ENCODE data around the gene RGS14.
A peak's percentile ranks its signal among the peaks of the same experiment; 100 is the strongest.

Gene RGS14, protein sequence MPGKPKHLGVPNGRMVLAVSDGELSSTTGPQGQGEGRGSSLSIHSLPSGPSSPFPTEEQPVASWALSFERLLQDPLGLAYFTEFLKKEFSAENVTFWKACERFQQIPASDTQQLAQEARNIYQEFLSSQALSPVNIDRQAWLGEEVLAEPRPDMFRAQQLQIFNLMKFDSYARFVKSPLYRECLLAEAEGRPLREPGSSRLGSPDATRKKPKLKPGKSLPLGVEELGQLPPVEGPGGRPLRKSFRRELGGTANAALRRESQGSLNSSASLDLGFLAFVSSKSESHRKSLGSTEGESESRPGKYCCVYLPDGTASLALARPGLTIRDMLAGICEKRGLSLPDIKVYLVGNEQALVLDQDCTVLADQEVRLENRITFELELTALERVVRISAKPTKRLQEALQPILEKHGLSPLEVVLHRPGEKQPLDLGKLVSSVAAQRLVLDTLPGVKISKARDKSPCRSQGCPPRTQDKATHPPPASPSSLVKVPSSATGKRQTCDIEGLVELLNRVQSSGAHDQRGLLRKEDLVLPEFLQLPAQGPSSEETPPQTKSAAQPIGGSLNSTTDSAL

DNA sequence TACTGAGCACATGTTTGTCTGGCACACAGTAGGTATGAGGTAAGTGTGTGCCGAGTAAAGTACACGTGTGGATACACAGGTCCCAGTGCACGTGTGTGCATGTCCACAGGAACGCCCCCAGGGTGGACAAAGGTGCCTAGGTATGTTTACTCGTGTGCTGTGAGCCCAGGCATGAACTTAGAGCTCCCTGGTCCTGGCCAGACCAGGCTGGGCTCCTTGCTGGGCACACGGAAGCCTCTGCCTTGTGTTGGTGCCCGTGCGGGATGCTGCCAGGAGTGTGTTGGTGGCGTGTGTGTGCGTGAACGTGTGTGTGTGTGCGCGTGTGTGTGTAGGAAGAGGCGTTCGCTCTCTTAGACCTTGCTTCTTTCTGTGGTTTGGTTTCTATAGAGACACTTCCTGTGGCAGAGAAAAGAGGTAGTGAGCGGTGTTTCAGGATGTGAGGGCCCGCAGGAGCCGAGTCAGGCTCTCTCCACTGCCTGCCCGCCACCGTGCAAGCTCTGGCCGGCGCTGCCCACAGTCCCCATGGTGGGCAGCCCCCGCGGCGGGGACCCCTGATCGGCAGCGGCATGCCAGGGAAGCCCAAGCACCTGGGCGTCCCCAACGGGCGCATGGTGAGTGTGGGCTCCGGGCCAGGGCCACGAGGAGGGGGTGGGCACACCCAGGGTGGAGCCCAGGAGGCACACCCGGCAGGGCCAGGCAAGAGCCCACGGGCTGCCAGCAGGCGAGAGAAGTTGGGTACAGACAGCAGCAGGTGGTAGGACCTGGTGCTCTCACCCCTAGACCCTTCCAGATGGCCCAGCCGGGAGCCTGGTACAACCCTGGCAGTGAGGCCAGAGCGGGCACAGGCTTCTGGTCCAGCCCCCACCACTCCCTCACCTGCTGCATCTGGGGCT lies at the start of gene RGS14:
TSS of gene RGS14 (plus strand) at position 466 of the 893 bp plus-strand sequence. CDS start at position 567, 101 bp downstream.
- peak; percentile 41 for DNase-seq (ENCODE audit: low read depth)

DNA sequence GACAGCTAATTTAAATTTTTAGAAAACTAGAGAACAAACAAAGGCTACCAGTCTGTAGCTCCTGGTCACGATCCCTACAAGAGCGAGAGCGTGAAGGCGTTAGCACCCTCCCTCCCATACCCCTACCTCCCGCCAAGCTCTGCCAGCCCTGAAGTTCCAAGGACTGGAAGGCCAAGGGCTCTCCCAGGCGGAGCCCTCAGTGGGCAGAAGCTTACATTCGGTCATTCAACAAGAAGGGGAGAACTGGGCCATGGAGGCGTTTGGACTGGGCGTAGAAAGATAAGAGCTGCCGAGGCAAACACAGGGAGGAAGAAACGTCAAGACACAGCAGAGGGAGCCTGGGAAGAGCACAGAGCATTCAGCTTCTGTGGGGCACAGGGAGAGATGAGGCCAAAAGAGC lies 49.0 kb upstream of the RGS14 start:
- DNase-seq (ENCODE audit: low read depth): no peak

DNA sequence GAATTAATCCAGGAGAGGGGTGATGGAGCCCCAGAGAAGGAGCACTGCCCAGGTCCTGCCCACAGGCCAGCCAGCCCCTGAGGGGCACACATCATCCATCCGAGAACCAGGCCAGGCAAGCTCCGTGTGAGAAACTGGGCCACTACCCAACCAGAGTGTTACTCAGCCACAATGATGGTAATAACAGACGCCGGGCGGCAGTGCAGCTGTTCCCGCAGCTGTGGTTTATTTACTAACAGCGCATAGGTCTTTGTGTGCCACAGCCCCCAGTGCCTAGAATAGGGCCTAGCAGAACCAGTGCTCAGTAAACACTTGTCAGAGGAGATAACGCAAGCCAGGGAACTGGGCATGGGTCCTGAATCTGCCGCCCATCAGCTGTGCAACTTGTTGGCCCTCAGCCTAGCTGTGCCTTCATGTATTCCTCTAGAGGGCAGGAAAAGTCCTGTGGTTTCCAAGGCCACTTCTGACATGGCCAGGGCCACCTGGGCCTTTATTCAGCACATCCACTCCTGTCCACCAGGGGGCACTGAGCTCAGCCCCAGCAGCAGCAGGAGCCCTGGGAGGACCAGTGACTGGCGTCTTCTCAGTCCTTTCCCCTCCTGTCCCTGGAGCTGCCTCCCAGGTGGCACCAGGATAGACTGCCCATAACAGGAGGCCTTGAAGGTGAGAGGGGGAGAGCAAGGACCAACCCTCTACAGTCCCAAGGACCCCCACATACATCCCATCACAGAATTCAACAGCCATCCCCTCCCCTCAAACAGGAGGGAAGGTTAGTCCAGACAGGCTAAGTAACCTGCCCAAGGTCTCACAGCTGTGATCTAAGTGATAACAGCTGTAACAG lies 48.2 kb upstream of the RGS14 start:
- DNase-seq (ENCODE audit: low read depth): peak; percentile 56

DNA sequence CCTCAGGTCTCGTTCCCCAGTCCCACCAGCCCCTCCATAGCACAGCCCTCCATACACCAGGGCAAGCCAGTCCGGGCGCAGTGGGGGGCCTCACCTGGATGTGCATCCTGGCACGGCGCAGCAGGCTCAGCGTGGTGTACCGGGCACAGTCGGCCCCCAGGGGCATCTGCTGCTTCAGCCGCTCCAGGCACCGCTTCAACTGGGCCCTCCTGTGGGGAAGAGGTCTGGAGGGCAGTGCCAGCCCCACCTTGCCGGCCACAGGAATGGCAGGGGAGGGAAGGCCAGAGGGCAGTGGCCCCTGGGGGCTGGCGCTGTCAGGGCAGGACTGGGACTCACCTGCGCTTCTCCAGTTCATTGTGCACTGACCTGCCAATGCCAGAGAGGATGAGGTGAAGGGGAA lies 47.4 kb upstream of the RGS14 start:
- DNase-seq (ENCODE audit: low read depth): no peak

- no peak for DNase-seq (ENCODE audit: low read depth)
Observed at GRCh38 chr5:177310757-177311391, 46.9 kb upstream of the RGS14 start.

- DNase-seq (ENCODE audit: low read depth): no peak
Observed at GRCh38 chr5:177311392-177311722, 46.4 kb upstream of the RGS14 start.

GRCh38 chr5:177311723-177312648 lies 45.7 kb upstream of the RGS14 start, which contains the start of gene MXD3:
MXD3 (minus strand) TSS chr5:177311898; CDS start chr5:177311830, 68 bp downstream.
- DNase-seq (ENCODE audit: low read depth): peak; percentile 90

- no peak for DNase-seq (ENCODE audit: low read depth)
Observed at GRCh38 chr5:177312649-177313181, 45.0 kb upstream of the RGS14 start.

- DNase-seq (ENCODE audit: low read depth): no peak
Observed at GRCh38 chr5:177313561-177314259, 44.0 kb upstream of the RGS14 start.

DNA sequence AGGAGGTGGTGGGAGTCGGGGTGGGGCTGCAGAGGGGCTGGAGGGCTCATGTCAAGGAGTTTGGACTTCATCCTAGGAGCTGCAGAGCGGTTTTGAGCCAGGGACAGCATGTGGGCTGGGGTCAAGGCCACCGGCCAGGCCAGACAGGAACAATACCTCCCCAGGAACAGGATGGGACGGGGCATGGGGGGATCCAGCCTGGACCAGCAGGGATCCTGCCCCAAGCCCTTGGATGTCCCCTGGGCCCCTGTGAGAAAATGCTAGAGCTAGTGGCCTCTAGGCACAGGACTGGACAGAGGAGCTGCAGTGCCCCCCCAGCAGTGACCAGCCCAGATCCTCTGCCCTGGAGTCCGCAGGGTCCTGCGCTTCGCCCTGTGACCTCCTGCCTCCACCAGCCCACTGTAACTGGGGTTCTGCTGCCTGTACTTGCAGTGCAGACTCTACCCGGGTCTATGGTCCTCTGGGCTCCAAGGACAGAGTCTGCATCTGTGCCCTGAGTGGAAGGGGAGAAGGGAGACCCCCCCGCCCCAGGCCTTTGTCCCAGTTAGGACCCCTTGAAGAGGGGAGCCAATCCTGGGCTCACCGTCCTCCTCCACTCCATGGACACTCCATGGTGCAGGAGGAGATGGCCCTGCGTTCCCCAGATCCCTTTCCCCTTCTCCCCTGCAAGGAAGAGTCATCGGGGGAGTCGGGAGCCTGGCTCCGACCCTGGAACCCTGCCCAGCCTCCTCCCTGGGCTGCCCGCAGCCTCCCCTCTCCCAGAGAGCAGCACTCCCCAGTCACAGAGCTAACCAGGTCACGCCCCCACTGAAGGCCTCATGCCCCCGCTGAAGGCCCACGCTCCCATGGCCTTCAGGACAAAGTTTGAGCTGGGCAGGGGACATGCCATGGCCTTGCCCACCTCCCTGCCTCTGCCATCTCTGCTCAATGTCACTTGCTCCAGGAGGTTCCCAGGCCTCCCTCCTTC lies 43.1 kb upstream of the RGS14 start:
- no peak for DNase-seq (ENCODE audit: low read depth)

DNA sequence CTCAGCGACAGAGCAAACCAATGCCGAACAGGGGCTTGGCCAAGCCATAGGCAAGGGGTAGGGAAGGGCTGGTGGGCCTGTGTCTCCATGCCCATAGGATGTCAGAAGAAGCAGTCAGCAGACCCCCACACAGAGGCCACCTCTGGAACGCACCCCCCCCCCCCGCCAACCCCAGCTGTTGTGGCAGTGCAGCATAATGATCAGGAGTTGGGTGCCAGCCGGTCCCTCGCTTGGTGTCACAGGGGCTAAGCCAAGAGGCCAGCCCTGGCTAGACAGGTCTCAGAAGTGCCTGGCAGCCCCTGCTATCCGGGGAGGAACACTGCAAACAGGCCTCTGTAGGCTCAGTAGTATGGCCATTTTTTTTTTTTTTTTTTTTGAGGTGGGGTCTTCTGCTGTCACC lies 42.3 kb upstream of the RGS14 start:
- no peak for DNase-seq (ENCODE audit: low read depth)

DNA sequence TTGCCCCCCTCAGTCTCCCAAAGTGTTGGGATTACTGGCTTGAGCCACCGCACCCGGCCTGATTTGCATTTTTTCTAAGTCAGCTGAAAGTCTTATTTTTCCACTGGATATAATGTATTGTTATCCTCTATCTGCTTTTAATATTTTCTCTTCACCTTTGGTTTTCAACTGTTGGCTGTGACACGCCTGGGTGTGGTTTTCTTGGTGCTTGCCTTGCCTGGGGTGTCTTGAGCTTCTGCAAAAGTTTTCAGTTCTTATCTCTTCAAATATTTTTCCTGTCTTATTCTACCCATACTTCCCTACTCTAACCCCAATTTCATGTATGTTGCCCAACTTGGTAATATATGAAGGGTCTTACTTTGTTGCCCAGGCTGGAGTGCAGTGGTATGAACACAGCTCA lies 41.7 kb upstream of the RGS14 start:
- no peak for DNase-seq (ENCODE audit: low read depth)

- DNase-seq (ENCODE audit: low read depth): peak; percentile 64
Observed at GRCh38 chr5:177317959-177318377, 39.8 kb upstream of the RGS14 start.

- DNase-seq (ENCODE audit: low read depth): no peak
Observed at GRCh38 chr5:177319913-177320588, 37.7 kb upstream of the RGS14 start.

- no peak for DNase-seq (ENCODE audit: low read depth)
Observed at GRCh38 chr5:177320879-177321278, 36.8 kb upstream of the RGS14 start.

GRCh38 chr5:177325868-177326381 lies 31.8 kb upstream of the RGS14 start:
- DNase-seq (ENCODE audit: low read depth): no peak

Data from activated T-cell treated with anti-CD3 and anti-CD28 coated beads for 1 hour (primary cell).